Thyroid gland (tissue), 4 donors: ENCODE data around the gene BSN. TPM values are rescaled to one million over a fixed set of nuclear protein-coding genes. Genes with fewer than 3 reads are reported as not detected.

Experiments used
- DNase-seq, 2 donors: peaks; one replicate each; pipeline ENCODE4 v3.0.0-alpha.2; 2019
- H3K27ac ChIP-seq, 3 donors: fragments of 200-600 bp; sonication (generic); 1 replicate in 2 of 3; 2 replicates in 1 of 3; pipeline ENCODE4 v1.5.1; 2016 to 2019; ENCODE audit warnings: mild to moderate bottlenecking in 1 of 3, moderate library complexity in 1 of 3
- H3K27me3 ChIP-seq: fragments of 200-600 bp; sonication (generic); one replicate; pipeline ENCODE4 v1.5.1; 2019
- H3K36me3 ChIP-seq, 2 donors: fragments of 200-600 bp; sonication (generic); one replicate each; pipeline ENCODE4 v1.5.1; 2016 to 2019
- H3K4me1 ChIP-seq, 2 donors: fragments of 200-600 bp; sonication (generic); one replicate each; pipeline ENCODE4 v1.5.1; 2017 to 2019
- H3K4me3 ChIP-seq, 3 donors: fragments of 200-600 bp; sonication (generic); replicated peaks in 1 of 3; 1 replicate in 2 of 3; 2 replicates in 1 of 3; pipeline ENCODE4 v1.5.1; 2016; ENCODE audit warnings: mild to moderate bottlenecking in 1 of 3
- H3K9me3 ChIP-seq: fragments of 200-600 bp; sonication (generic); one replicate; pipeline ENCODE4 v1.5.1; 2017
- POLR2A ChIP-seq, 2 donors: fragments of 450-650 bp; IDR thresholded peaks; one replicate each; pipeline ENCODE4 v1.6.1; 2017; ENCODE audit warnings: antibody characterized with exemption in 2 of 2, mild to moderate bottlenecking in 2 of 2, moderate library complexity in 1 of 2
- WGBS, 2 donors: methylation state at CpG; one replicate each; pipeline ENCODE4 v1.1.5; 2017; 5-methylcytosine and 5-hydroxymethylcytosine counted together
- intact Hi-C: fragments of 100-400 bp; cut with DNase I; formaldehyde crosslinking; loops from one replicate; pipeline ENCODE4 v1.15.1; 2023
- small RNA-seq: library from RNA; depleted of rRNA; stranded (forward); fragments of <200 nt; gene quantifications from one replicate; pipeline ENCODE3, GENCODE V24; 2016
- total RNA-seq, 4 donors: library from RNA; depleted of rRNA; stranded (reverse); fragments of >200 nt; gene quantifications; one replicate each; pipeline ENCODE4 v1.2.3, GENCODE V29; 2016
- TF ChIP-seq, protein P1 (sequence below), 6 experiments: fragments of 200-600 bp in 3 of 6; fragments of 450-650 bp in 3 of 6; sonication (generic) in 3 of 6; IDR thresholded peaks; one replicate each; pipeline ENCODE4 v1.5.1; 2016 to 2019; ENCODE audit warnings: antibody characterized with exemption in 6 of 6, mild to moderate bottlenecking in 2 of 6, inconsistent platforms in 1 of 6, moderate library complexity in 1 of 6

Gene BSN
- total RNA-seq, 4 donors from 2014 or later = 0.56 to 1.8 (median 0.99) TPM

DNA sequence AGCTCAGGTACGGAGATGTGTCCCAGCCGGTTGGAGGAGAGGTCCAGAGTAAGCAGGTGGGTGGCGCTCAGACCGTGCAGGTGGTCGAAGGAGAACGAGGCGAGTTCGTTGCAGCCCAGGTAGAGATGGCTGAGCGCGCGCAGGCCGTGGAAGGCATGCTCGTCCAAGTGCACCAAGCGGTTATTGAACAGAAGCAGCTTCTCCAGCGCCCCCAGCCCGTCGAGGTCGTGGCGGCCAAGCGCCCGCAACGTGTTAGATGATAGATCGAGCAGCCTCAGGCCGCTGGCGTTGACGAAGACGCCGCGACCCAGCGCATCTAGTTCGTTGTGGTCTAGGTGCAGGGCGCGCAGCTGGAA lies 164.6 kb downstream of the BSN start:
- DNase-seq = peak; percentile 24 to 35

DNA sequence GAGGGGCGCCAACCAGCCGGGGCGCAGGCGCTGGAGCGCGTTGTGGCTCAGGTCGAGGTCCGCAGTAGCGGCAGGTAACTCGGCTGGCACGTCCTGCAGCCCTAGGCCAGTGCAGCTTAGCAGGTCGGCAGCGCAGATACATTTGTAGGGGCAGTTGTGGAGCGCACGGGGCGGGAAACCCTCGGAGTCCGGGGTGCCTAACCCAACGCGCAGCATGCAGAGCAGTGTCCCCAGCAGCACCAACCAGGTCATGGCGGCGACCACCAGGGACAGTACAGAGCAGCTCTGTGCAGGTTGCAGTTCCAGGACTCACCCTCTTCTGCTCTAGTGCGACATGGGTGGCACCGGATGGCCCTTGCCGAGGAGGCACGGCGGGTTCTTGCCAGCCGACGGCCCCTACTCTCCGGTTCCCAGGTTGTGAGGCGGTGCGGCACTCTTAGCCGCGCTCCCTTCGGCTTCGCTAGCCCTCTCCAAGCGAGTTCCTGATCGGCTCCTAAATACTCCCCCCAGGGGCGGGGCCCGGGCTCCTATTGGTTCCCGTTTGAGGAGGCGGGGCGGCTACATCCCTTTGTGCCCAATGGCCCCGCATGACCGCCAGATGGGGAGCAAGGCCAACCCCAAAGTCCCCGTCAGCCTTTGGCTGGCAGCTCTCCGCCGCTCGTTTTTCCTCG lies 165.1 kb downstream of the BSN start, which contains the start of gene AMIGO3:
TSS of gene AMIGO3 (minus strand) at position 471 of the 671 bp plus-strand sequence. CDS start at position 252, 219 bp downstream.
- Histone ChIP-seq H3K27me3 (no peaks in the 10 kb centered on the region), H3K4me1 (peaks cover 23 to 30% of the 10 kb centered on the region in 2 donors), H3K36me3 (peaks cover 7 to 15% of the 10 kb centered on the region in 2 donors), H3K4me3 (peak within 1 kb of the TSS; percentile 6 to 52 (median 30)), H3K27ac (peak within 1 kb of the TSS in 1 of 3 donors; percentile 45), H3K9me3 (no peaks in the 10 kb centered on the region)
- intact Hi-C loops = no loop called here
- peak in 1 of 2 donors; percentile 92 for TF ChIP-seq POLR2A (IDR thresholded peaks at IDR 0.05)
- TF ChIP-seq, protein P1, sequence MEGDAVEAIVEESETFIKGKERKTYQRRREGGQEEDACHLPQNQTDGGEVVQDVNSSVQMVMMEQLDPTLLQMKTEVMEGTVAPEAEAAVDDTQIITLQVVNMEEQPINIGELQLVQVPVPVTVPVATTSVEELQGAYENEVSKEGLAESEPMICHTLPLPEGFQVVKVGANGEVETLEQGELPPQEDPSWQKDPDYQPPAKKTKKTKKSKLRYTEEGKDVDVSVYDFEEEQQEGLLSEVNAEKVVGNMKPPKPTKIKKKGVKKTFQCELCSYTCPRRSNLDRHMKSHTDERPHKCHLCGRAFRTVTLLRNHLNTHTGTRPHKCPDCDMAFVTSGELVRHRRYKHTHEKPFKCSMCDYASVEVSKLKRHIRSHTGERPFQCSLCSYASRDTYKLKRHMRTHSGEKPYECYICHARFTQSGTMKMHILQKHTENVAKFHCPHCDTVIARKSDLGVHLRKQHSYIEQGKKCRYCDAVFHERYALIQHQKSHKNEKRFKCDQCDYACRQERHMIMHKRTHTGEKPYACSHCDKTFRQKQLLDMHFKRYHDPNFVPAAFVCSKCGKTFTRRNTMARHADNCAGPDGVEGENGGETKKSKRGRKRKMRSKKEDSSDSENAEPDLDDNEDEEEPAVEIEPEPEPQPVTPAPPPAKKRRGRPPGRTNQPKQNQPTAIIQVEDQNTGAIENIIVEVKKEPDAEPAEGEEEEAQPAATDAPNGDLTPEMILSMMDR (IDR thresholded peaks at IDR 0.05) = peak; percentile 34 to 68 (median 60)
- peak; percentile 98 to 99 for DNase-seq
- WGBS, 2 donors = 0 to 1% methylated on average over 8 to 22 of the region's 50 CpGs

More for the DNA sequence above, 164.6 kb downstream of the BSN start:
- peaks cover 7 to 15% of the 10 kb centered on the region in 2 donors for H3K36me3 ChIP-seq
- no peaks in the 10 kb centered on the region for H3K9me3 ChIP-seq
- intact Hi-C loops = no loop called here
- no peak overlapping the region for H3K27ac ChIP-seq
- H3K27me3 ChIP-seq = no peaks in the 10 kb centered on the region
- WGBS, 2 donors = 8 to 16% methylated on average over 12 to 13 of the region's 33 CpGs
- peaks cover 22 to 28% of the 10 kb centered on the region in 2 donors for H3K4me1 ChIP-seq
- H3K4me3 ChIP-seq = peak overlapping the region in 2 of 3 donors; percentile 30 to 52
- TF ChIP-seq POLR2A (IDR thresholded peaks at IDR 0.05) = no peak
- TF ChIP-seq, protein P1 (IDR thresholded peaks at IDR 0.05) = no peak

Small RNAs within 50 kb of the gene (small RNA-seq; reads per million reads assigned to genes)
- gene AMIGO3 = not detected

Other genes with a start within 250 kb of the BSN start
- gene USP4, start 214.4 kb upstream of the BSN start, total RNA-seq = 10 to 100 TPM; 19.8 to 32.6 (median 28.5) TPM
- gene GPX1, start 196.1 kb upstream of the BSN start, total RNA-seq = 100 to 1,000 TPM; 161 to 398 (median 226) TPM
- gene RHOA, start 142.5 kb upstream of the BSN start, total RNA-seq = 100 to 1,000 TPM; 437 to 789 (median 587) TPM
- gene TCTA, start 142.1 kb upstream of the BSN start, total RNA-seq = 100 to 1,000 TPM in 2 of 4 donors, 10 to 100 TPM in 2; 50.4 to 177 (median 94.8) TPM
- 1 to 10 TPM; 3.5 to 7.9 (median 5.9) TPM for gene AMT, start 132.0 kb upstream of the BSN start, total RNA-seq
- 10 to 100 TPM; 10.7 to 20.9 (median 16.7) TPM for gene NICN1, start 125.2 kb upstream of the BSN start, total RNA-seq
- 10 to 100 TPM; 55.1 to 86.7 (median 79.6) TPM for gene DAG1, start 84.2 kb upstream of the BSN start, total RNA-seq
- gene APEH, start 119.9 kb downstream of the BSN start, total RNA-seq = 100 to 1,000 TPM in 3 of 4 donors, 10 to 100 TPM in 1; 92.2 to 219 (median 185) TPM
- gene MST1, start 135.0 kb downstream of the BSN start, total RNA-seq = 10 to 100 TPM; 21.5 to 43.5 (median 40.7) TPM
- gene RNF123, start 135.1 kb downstream of the BSN start, total RNA-seq = 10 to 100 TPM; 25.9 to 36.8 (median 33.5) TPM
- gene AMIGO3, start 165.2 kb downstream of the BSN start, total RNA-seq = 1 to 10 TPM in 2 of 4 donors, under 1 TPM in 2; 0.40 to 2.8 (median 1.0) TPM
- 10 to 100 TPM; 28.5 to 85.6 (median 57.7) TPM for gene GMPPB, start 169.5 kb downstream of the BSN start, total RNA-seq
- gene IP6K1, start 232.1 kb downstream of the BSN start, total RNA-seq = 10 to 100 TPM; 42.4 to 74.0 (median 43.8) TPM
- gene CDHR4, start 245.4 kb downstream of the BSN start, total RNA-seq = not detected
- 1 to 10 TPM; 3.1 to 7.3 (median 5.6) TPM for gene INKA1, start 248.8 kb downstream of the BSN start, total RNA-seq